AG04450 (cell line): ENCODE data around the gene EPHA3. TPM values are rescaled to one million over a fixed set of nuclear protein-coding genes. Genes with fewer than 3 reads are reported as not detected.

ENCODE experiments used
- CTCF ChIA-PET: fragments of 300-600, 350-600 bp; formaldehyde crosslinking; extraction: SDS; loops from one replicate; lab custom pipeline; 2022; ENCODE audit warnings: antibody characterized with exemption, inconsistent platforms; lab: Charles Lee
- POLR2A ChIA-PET: fragments of 350-600 bp; formaldehyde crosslinking; extraction: SDS; loops from one replicate; lab custom pipeline; 2021; ENCODE audit warnings: antibody characterized with exemption, inconsistent platforms; lab: Yijun Ruan, JAX
- DNase-seq: peaks from one replicate; pipeline ENCODE4 v3.0.0-alpha.2; 2011; ENCODE audit warnings: low read depth, low spot score
- H3K27ac ChIP-seq: one replicate; pipeline ENCODE4 v1.5.1; 2012; ENCODE audit warnings: low read depth, low read length, control low read depth
- H3K27me3 ChIP-seq: one replicate; pipeline ENCODE4 v1.6.0; 2012; ENCODE audit warnings: low read length; ENCODE audit not compliant: control insufficient read depth, insufficient read depth
- H3K4me3 ChIP-seq: 2 replicates; pipeline ENCODE4 v1.5.1; 2011; ENCODE audit warnings: mild to moderate bottlenecking, low read depth, low read length, control low read depth
- H3K9me3 ChIP-seq: 2 replicates; pipeline ENCODE4 v1.5.1; 2012; ENCODE audit warnings: low read length; ENCODE audit not compliant: control insufficient read depth, insufficient read depth
- polyA plus RNA-seq: library from polyadenylated mRNA; depleted of rRNA; stranded (reverse); fragments of >200 nt; gene quantifications from 2 replicates; pipeline ENCODE4 v1.2.3, GENCODE V29; 2011
- TF ChIP-seq, protein P1 (sequence below): IDR thresholded peaks from 2 replicates; pipeline ENCODE4 v1.5.1; 2011; ENCODE audit warnings: low read depth, low read length, control low read depth, inconsistent platforms

The EPHA3 gene
- polyA plus RNA-seq, 1 experiment, result 0.04 TPM

DNA sequence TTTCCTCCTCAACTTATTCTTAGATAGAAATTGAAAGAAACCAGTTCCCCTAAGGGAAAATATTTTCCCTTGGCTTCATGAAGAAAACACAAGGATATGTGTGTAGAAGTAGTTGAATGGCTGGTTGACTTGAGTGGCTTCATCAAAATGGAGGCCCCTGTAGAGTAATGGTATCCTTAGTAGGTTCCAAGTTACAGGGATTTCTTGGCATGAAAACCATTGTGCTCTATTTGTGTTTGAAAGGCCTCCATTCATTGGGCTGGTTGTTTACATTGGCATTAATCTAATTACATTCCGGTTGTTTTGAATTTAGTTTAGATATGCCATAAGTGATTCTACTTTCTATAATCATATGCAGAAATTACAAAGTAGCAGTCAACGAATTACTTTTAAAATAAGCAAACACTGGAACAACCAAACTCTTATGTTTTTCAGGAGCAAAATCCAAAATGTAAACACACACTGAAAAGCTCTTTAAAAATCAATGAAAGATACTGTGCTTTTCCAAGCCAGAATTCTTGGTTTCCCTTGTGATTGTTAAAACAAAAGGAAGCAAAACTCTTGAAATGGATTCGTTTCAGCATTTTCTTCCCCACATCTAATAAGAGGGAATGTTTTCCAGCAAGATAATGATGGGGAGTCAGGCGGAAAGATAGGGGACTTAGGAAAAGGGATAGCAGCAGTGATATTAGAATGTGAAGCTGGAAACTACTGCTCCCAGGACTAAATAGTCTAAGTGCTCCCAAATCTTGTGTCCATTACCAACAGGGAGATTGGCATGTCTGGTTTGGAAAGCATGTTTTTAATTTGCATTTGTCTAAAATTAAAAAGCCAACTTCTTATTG is 77.0 kb downstream of the EPHA3 start:
- no peak overlapping the region for H3K27ac ChIP-seq
- POLR2A ChIA-PET, result no interaction called here

DNA sequence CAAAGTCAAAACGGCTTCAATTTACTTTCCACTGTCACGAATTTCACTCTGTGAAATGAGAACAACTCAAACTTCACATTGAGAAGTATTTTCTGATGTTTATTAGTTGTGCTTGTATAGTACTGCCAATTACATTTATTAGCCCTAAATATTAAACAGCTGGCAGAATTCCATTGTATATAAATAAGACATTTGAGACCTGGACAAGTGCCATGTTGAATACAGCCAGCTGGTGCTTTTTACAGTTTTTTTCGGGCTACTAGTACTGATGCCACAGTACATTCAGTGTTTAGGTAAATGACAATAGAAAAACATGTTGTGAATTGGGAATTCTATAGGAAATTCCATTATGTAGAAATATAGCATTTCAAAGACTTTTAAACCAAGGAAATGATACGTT is 79.0 kb downstream of the EPHA3 start:
- ChIA-PET POLR2A (no interaction called here), CTCF (no interaction called here)
- DNase-seq, result no peak
- no peaks in the 10 kb centered on the region for H3K27me3 ChIP-seq
- no peak overlapping the region for H3K27ac ChIP-seq
- no peak overlapping the region for H3K4me3 ChIP-seq
- H3K9me3 ChIP-seq, result no peaks in the 10 kb centered on the region
- TF ChIP-seq, protein P1, sequence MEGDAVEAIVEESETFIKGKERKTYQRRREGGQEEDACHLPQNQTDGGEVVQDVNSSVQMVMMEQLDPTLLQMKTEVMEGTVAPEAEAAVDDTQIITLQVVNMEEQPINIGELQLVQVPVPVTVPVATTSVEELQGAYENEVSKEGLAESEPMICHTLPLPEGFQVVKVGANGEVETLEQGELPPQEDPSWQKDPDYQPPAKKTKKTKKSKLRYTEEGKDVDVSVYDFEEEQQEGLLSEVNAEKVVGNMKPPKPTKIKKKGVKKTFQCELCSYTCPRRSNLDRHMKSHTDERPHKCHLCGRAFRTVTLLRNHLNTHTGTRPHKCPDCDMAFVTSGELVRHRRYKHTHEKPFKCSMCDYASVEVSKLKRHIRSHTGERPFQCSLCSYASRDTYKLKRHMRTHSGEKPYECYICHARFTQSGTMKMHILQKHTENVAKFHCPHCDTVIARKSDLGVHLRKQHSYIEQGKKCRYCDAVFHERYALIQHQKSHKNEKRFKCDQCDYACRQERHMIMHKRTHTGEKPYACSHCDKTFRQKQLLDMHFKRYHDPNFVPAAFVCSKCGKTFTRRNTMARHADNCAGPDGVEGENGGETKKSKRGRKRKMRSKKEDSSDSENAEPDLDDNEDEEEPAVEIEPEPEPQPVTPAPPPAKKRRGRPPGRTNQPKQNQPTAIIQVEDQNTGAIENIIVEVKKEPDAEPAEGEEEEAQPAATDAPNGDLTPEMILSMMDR, result no peak

More for the DNA sequence above, 77.0 kb downstream of the EPHA3 start:
- Histone ChIP-seq H3K4me3 (no peak overlapping the region), H3K9me3 (no peaks in the 10 kb centered on the region), H3K27me3 (no peaks in the 10 kb centered on the region)
- CTCF ChIA-PET, result no interaction called here
- DNase-seq, result no peak
- TF ChIP-seq, protein P1, result no peak

DNA sequence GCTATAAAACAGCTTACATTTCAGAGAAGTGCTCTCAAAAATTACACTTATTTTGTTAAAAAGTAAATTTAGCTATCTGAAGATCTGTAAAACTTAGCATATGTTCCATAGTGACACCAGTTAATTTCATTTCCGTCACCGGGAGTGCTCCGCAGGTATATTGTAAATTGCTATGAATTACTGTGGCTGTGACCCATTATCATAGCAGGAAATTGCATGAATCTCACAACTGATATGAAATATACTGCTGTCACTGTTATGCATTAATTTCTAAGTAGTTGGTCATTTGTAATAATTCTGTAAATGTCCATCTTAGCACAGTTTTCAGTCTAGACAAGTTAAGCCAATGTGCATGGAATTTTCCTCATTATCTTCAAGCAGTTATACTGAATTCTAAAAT is 91.2 kb downstream of the EPHA3 start:
- CTCF ChIA-PET, result interaction anchor here (0.6 kb wide), 1 partner anchor 828 kb away, joined by 4 read pairs; no protein-coding TSS in a partner anchor
- POLR2A ChIA-PET, result no interaction called here

DNA sequence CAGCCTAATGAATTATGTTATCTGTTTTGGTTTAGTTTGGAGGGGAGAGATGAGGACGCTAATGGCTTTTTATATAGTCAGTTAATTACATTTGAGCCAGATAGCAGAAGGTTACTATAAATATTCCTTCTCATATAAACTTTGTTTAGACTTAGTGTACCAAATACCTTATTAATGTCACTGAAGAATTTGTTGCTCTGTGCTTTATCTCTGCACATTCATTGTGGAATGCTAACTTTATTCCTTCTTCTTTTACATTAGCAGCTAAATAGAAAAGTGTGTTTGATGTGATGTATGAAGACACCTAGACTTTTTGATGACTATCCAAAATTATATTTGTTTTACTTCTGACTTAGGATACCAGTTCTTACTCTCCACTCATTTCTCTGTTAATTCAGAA is 105.2 kb downstream of the EPHA3 start:
- no peaks in the 10 kb centered on the region for H3K27me3 ChIP-seq
- no peaks in the 10 kb centered on the region for H3K9me3 ChIP-seq
- no peak overlapping the region for H3K4me3 ChIP-seq
- DNase-seq, result no peak
- H3K27ac ChIP-seq, result no peak overlapping the region
- CTCF ChIA-PET, result no interaction called here
- TF ChIP-seq, protein P1, result no peak
- POLR2A ChIA-PET, result no interaction called here

More for the DNA sequence above, 91.2 kb downstream of the EPHA3 start:
- DNase-seq, result no peak
- no peak overlapping the region for H3K27ac ChIP-seq
- H3K4me3 ChIP-seq, result no peak overlapping the region
- no peaks in the 10 kb centered on the region for H3K27me3 ChIP-seq
- TF ChIP-seq, protein P1, result no peak
- H3K9me3 ChIP-seq, result no peaks in the 10 kb centered on the region

DNA sequence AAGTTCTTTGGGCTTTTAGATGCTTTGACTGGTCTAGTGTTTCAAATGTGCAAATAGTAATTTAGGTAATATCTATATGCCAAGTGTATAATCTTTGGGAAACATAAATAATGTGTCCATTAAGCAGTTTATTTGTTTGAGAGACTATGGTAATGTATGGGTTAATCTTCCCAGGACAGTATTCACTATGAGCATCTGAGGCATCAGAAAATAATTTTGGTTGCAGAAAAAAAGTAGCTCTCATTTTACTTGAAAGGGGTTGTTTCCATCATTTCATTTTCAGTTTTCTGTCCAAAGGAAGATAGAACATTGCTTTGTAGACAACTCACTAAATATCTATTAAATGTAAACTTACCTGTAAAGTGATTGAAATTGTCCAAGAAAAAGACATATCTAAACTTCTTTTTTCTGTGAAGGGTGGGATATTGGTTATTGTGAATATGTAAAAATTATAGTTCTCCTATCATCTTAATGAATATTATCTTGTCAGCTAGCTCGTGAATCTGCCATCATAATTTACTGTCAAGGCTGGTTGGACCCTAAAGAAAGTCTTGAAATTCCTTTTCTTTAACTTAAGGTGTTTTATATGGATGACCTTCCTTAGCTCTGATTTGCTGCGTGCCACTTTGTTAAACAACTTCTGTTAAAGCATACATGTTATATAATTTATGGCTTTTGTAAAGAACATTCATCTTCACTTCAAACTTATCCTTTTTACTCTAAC is 108.8 kb downstream of the EPHA3 start:
- no peaks in the 10 kb centered on the region for H3K9me3 ChIP-seq
- H3K27me3 ChIP-seq, result no peaks in the 10 kb centered on the region
- POLR2A ChIA-PET, result no interaction called here
- H3K27ac ChIP-seq, result no peak overlapping the region
- CTCF ChIA-PET, result no interaction called here
- no peak for DNase-seq
- no peak overlapping the region for H3K4me3 ChIP-seq
- TF ChIP-seq, protein P1, result no peak
